22Rv1 (cell line): ENCODE data around the gene TUT7.

Experiments
- CTCF ChIP-seq: fragments of 450-650 bp; IDR thresholded peaks from 2 replicates; pipeline ENCODE4 v1.5.1; 2017; ENCODE audit warnings: mild to moderate bottlenecking
- ZFX ChIP-seq: fragments of 450-650 bp; IDR thresholded peaks from 2 replicates; pipeline ENCODE4 v1.6.1; 2017; ENCODE audit warnings: antibody characterized with exemption, borderline replicate concordance

GRCh38 chr9:86308687-86309086, 45.5 kb downstream of the TUT7 start:
- TF ChIP-seq CTCF (no peak), ZFX (no peak)
